ENCODE measurements around the gene DDX54. TPM values are rescaled to one million over a fixed set of nuclear protein-coding genes. Genes with fewer than 3 reads are reported as not detected.

DDX54 gene
- total and polyA plus RNA-seq, 7 donors, result 53.6 to 93.5 (median 79.4) TPM

GRCh38 chr12:113130457-113131135 lies 54.7 kb downstream of the DDX54 start:
- intact Hi-C loops (cut with DNase I), result no loop called here
- peaks cover 0 to 43% (median 8%) of the 10 kb centered on the region in 3 donors for H3K27me3 ChIP-seq (ENCODE audit: insufficient read depth in 3 of 3, low read length in 2 of 3)
- no peaks in the 10 kb centered on the region for H3K36me3 ChIP-seq (ENCODE audit: insufficient read depth in 1 of 2, low read depth in 1 of 2)
- WGBS, 3 donors, result 34 to 42% (median 40%) methylated on average over 17 to 18 of the region's 18 CpGs
- no peaks in the 10 kb centered on the region for H3K9me3 ChIP-seq
- no peak overlapping the region for H3K4me3 ChIP-seq
- ATAC-seq (no peak), DNase-seq (no peak)
- no peak overlapping the region for H3K27ac ChIP-seq
- no peak for TF ChIP-seq CTCF (IDR thresholded peaks at IDR 0.05)
- no peaks in the 10 kb centered on the region for H3K4me1 ChIP-seq

GRCh38 chr12:113129664-113130456 lies 55.4 kb downstream of the DDX54 start:
- H3K9me3 ChIP-seq, result no peaks in the 10 kb centered on the region
- no peak overlapping the region for H3K27ac ChIP-seq
- H3K4me1 ChIP-seq, result no peaks in the 10 kb centered on the region
- 64 to 78% (median 68%) methylated on average over 16 to 17 of the region's 17 CpGs for WGBS, 3 donors
- H3K27me3 ChIP-seq (ENCODE audit: insufficient read depth in 3 of 3, low read length in 2 of 3), result peaks cover 0 to 37% (median 8%) of the 10 kb centered on the region in 3 donors
- ATAC-seq (no peak), DNase-seq (no peak)
- H3K36me3 ChIP-seq (ENCODE audit: insufficient read depth in 1 of 2, low read depth in 1 of 2), result no peaks in the 10 kb centered on the region
- intact Hi-C loops (cut with DNase I), result no loop called here
- no peak for TF ChIP-seq CTCF (IDR thresholded peaks at IDR 0.05)
- no peak overlapping the region for H3K4me3 ChIP-seq

GRCh38 chr12:113128802-113129663 lies 56.2 kb downstream of the DDX54 start:
- TF ChIP-seq CTCF (IDR thresholded peaks at IDR 0.05), result no peak
- no peak for DNase-seq
- Histone ChIP-seq H3K27me3 (ENCODE audit: insufficient read depth in 3 of 3, low read length in 2 of 3) (peaks cover 0 to 31% (median 8%) of the 10 kb centered on the region in 3 donors), H3K36me3 (ENCODE audit: insufficient read depth in 1 of 2, low read depth in 1 of 2) (no peaks in the 10 kb centered on the region), H3K4me3 (no peak overlapping the region), H3K4me1 (no peaks in the 10 kb centered on the region), H3K27ac (no peak overlapping the region), H3K9me3 (no peaks in the 10 kb centered on the region)
- WGBS, 3 donors, result 45 to 53% (median 48%) methylated on average over 9 of the region's 9 CpGs
- ATAC-seq, result no peak
- intact Hi-C loops (cut with DNase I), result no loop called here

GRCh38 chr12:113127791-113128199 lies 57.5 kb downstream of the DDX54 start:
- WGBS, 3 donors, result 15 to 27% (median 23%) methylated on average over 14 to 15 of the region's 15 CpGs
- H3K9me3 ChIP-seq, result no peaks in the 10 kb centered on the region
- DNase-seq (no peak), ATAC-seq (no peak)
- H3K27me3 ChIP-seq (ENCODE audit: insufficient read depth in 3 of 3, low read length in 2 of 3), result peaks cover 0 to 19% (median 5%) of the 10 kb centered on the region in 3 donors
- intact Hi-C loops (cut with DNase I), result no loop called here
- H3K27ac ChIP-seq, result no peak overlapping the region
- H3K4me1 ChIP-seq, result no peaks in the 10 kb centered on the region
- no peak overlapping the region for H3K4me3 ChIP-seq
- TF ChIP-seq CTCF (IDR thresholded peaks at IDR 0.05), result no peak
- H3K36me3 ChIP-seq (ENCODE audit: insufficient read depth in 1 of 2, low read depth in 1 of 2), result no peaks in the 10 kb centered on the region

Data from psoas muscle (tissue), 8 donors.